IPS-18a (cell line): ENCODE measurements around the gene UFC1.

Experiments
- H3K27ac ChIP-seq: one replicate; pipeline ENCODE4 v1.5.1; 2013; ENCODE audit warnings: low read length
- H3K27me3 ChIP-seq: one replicate; pipeline ENCODE4 v1.6.1; 2013; ENCODE audit warnings: mild to moderate bottlenecking, low read length; ENCODE audit not compliant: control insufficient read depth, insufficient read depth
- H3K36me3 ChIP-seq: one replicate; pipeline ENCODE4 v1.6.1; 2013; ENCODE audit warnings: low read depth, low read length; ENCODE audit not compliant: control insufficient read depth
- H3K4me1 ChIP-seq: one replicate; pipeline ENCODE4 v1.6.1; 2013; ENCODE audit warnings: low read depth, low read length; ENCODE audit not compliant: control insufficient read depth
- H3K4me3 ChIP-seq: one replicate; pipeline ENCODE4 v1.5.1; 2013; ENCODE audit warnings: low read length
- H3K9ac ChIP-seq: one replicate; pipeline ENCODE4 v1.6.1; 2013; ENCODE audit warnings: mild to moderate bottlenecking, low read length, moderate library complexity
- H3K9me3 ChIP-seq: one replicate; pipeline ENCODE4 v1.6.1; 2013; ENCODE audit warnings: low read depth, low read length; ENCODE audit not compliant: control insufficient read depth

Gene UFC1

DNA sequence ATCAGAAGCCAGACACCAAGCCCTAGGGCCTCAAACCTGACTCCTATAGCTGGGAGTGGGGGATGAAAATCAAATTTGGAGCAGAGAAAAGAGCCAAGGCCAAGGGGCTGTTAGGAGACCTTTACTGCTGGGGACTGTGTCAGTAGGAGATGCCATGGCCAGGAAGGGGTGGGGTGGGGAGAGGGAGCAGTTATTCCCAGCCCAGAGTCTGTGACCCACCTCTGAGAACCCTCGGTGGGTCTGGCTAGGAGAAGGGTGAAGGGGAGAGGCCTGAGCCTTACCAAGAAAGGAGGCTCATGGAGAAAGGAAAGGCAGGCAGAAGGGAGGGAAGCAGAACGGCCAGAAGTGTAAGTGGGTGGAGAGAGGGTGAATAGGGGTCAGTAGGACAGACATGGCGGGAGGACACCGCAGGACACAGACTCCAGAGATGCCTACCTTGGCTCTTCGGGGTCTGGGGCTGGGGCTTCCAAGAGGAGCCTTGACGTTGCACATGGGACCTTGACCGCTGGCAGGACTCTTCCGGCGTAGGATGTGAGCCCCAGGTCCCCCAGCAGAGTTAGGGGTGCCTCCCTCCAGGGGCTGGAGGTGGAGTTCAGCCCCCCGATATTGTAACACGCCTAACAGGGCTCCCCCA, 43.9 kb downstream of the UFC1 start:
- H3K4me3 ChIP-seq: peak overlapping the region; percentile 15
- H3K36me3 ChIP-seq: peaks cover 5% of the 10 kb centered on the region
- H3K4me1 ChIP-seq: peaks cover 50% of the 10 kb centered on the region
- H3K27ac ChIP-seq: no peak overlapping the region
- no peaks in the 10 kb centered on the region for H3K27me3 ChIP-seq
- no peak overlapping the region for H3K9ac ChIP-seq
- no peaks in the 10 kb centered on the region for H3K9me3 ChIP-seq

DNA sequence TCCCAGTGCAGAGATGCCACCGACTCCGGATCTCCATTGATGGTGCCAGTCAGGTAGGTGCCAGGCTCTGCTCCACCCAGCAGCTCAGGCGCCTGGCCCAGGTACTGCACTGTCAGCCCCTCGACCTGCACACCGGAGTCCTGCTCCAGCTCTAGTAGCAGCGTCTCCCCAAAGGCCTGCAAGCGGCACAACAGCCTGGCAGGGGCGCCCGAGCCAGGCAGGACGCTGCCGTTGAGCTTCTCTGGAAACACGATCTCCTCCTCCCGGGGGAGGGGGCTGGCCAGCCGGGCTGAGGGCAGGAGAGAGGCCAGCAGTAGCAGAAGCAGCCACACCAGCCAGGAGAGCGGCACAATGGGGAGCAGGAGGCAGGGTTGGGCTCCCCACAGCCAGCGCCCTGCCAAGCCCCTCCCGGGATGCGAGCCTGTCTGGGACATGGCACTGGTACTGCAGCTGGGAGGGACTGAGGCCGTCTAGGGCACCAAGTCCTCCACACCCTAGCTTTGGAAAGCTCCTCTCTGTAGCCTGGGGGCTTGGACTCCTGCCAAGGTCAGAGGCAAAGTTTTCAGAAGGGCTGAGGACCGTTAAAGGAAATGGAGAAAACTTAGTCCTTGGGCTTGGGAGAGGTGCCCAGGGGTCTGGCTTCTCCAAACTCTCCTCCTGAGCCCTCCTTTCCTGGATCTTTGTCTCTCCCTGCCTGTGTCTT, 44.6 kb downstream of the UFC1 start:
- Histone ChIP-seq H3K4me1 (peaks cover 50% of the 10 kb centered on the region), H3K27me3 (no peaks in the 10 kb centered on the region), H3K27ac (no peak overlapping the region), H3K9ac (peak overlapping the region; percentile 19), H3K9me3 (no peaks in the 10 kb centered on the region), H3K4me3 (peak overlapping the region; percentile 31), H3K36me3 (peaks cover 5% of the 10 kb centered on the region)

DNA sequence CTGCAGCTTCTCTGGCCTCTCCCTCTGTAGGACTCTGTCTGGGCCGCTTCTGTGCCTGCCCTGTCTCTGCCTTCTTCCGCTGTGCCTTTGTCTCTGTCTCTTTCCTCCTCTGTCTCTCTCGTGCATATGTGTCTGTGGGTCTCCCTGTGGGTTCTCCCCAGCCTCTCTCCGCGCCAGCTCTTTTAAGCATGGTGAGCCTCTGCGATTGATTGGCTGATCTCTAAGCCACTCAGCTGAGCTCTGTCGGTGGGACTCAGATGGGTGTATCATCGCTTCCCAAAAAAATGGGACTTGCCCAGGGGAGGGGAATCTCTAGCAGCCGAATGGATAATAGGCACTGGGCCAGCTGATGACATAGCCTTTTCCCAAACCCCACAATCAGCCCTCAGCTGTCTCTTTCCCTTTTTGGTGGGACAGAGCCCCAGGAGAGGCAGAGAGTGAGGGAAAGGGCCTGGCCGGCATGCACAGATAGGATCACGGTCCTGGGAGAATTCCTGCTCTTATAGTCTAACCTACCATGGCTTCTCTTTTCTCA, 45.2 kb downstream of the UFC1 start, which contains the start of gene ADAMTS4:
Gene ADAMTS4, minus strand, starts transcription at position 158 of the 535 bp plus-strand sequence. CDS start 427 bp downstream, outside the sequence.
- Histone ChIP-seq H3K4me3 (peak within 1 kb of the TSS; percentile 31), H3K27me3 (no peaks in the 10 kb centered on the region), H3K27ac (no peak within 1 kb of the TSS), H3K9me3 (no peaks in the 10 kb centered on the region), H3K36me3 (peaks cover 6% of the 10 kb centered on the region), H3K9ac (peak within 1 kb of the TSS; percentile 19), H3K4me1 (peaks cover 50% of the 10 kb centered on the region)

DNA sequence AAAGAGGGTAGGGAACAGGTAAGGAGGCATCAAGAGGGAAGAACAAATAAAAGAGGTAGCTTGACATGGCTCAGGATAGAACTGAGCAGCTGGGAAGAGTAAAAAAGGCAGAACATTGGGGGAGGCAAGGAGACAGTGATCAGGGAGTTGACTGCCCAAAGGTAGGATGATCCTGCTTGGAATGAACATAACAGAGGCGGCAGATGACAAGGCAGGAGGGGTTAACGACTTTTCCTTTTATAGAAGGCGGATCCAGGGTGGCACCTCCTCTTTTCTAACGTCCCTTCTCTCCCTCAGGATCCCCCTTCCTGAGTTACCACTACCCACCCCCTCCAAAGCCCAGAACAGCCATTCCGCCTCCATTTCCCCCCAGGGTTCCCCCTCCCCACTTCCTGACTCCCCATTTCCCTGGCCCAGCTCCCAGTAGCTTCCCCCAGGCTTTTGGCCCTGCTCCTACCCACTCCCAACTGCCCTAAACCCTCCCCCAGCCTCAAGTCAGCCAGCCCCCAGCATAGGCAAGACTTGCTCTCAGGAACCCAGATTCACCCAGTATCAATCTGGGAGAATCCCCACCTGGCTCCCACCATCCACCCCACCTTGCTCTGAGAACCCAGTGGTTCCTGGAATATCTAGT, 45.8 kb downstream of the UFC1 start:
- Histone ChIP-seq H3K4me1 (peaks cover 50% of the 10 kb centered on the region), H3K27me3 (no peaks in the 10 kb centered on the region), H3K36me3 (peaks cover 12% of the 10 kb centered on the region), H3K27ac (no peak overlapping the region), H3K4me3 (no peak overlapping the region), H3K9ac (peak overlapping the region; percentile 19), H3K9me3 (no peaks in the 10 kb centered on the region)

DNA sequence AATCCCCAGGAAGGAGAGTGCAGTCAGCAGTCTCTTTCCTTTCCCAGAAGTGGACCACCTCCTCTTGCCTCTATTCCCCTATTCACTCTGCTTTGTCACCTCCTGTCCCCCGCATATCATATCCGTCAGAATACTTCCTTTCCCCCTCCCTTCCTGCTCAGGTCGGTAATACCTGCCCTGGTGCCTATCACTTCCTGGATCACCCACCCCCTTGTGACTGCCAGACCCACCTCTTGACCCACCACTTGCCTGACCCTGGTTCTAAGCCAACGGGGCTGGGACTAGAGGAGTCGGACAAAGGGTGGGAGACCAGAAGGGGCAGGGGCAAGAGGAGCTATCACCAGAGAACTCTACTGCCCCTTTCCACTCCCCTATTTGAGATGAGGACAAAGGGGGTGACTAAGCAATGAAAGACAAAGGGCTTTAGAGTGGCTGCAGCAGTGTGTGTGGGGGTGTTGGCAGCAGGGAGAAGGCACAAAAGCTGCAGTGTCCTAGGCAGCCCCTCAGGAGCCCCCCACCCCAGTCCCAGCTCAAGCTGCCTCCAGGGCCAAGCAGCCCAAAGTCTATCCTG, 46.7 kb downstream of the UFC1 start:
- H3K9ac ChIP-seq: peak overlapping the region; percentile 92
- H3K27ac ChIP-seq: peak overlapping the region; percentile 45

DNA sequence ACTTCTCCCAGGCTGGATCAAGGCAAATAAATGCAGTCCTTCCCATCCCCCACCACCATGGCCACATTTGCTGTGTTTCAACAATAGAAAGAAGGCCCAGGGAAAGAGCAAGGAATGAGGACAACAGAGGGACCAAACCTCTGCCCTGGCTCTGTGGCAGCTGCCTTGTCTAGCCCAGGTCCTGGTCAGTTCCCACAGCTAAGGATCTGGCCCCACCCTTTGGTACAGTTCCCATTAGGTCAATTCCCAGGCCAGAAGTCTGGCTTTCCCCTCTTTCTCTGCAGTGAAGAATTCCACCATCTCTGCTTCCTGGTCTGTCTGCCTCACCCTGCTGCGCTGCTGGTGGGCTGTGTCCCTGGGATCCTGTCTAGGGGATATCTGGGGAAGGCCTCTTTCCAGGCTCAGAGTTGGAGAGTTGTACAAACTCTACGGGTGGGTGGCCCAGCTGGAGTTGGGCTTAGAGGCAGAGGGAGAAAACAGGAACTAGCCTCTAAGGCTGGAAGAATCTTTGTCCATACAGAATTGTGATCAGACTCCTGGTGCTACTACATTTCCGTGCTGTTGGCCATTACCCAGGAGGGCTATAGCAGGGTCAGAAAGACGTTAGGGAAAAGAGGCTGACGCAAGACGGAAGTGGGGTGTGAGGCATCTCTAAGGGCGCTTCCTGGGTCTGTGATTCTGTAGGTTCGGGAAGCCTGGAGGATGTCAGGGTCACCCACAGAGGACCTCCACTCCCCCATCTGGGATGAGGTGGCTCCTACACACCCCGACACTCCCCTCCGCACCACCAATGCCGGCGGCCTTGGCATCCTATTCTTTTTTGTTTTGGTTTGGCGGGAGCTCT, 47.4 kb downstream of the UFC1 start:
- Histone ChIP-seq H3K9ac (peak overlapping the region; percentile 92), H3K4me1 (peaks cover 50% of the 10 kb centered on the region), H3K27me3 (no peaks in the 10 kb centered on the region), H3K4me3 (peak overlapping the region; percentile 97), H3K27ac (peak overlapping the region; percentile 45), H3K9me3 (no peaks in the 10 kb centered on the region), H3K36me3 (peaks cover 9% of the 10 kb centered on the region)

More for the DNA sequence above, 46.7 kb downstream of the UFC1 start:
- H3K4me1 ChIP-seq: peaks cover 50% of the 10 kb centered on the region
- H3K4me3 ChIP-seq: no peak overlapping the region
- H3K27me3 ChIP-seq: no peaks in the 10 kb centered on the region
- peaks cover 8% of the 10 kb centered on the region for H3K36me3 ChIP-seq
- no peaks in the 10 kb centered on the region for H3K9me3 ChIP-seq

DNA sequence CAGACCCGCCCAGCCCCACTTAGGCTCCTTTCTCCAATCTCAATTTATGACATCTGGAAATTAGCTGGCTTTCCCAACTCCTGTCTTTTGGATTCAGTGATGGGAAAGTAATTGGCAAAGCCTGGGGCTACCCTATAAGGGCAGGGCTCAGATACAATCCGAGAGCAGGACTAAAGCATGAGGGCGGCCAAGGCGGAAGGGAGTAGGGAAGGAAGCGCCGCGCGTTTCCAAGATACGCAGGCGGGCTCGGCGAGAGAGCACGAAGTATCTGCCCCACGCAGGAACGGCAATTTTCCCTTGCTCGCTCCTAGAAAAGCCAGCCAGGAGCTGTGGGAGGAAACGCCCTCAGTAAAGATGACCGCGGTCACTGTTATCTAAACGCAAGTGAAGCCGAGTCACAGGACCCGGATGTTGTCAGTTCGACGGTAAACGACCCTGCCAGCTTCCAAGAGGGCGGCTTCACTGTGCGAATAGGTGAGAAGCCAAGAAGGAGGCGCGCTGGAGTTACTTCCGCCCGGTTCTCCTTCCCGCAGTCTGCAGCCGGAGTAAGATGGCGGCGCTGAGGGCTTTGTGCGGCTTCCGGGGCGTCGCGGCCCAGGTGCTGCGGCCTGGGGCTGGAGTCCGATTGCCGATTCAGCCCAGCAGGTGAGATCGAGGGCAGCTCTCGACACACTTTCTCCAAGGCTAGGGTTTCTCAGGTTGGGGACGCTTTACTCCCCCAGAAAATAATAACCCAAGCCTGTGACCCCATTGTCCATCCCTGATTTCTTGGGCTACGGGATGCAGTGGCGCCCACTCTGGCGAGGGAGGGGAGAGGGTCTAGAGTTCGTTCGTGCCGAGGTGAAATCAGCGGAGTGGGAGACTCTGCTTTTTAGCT, 48.3 kb downstream of the UFC1 start, which contains the start of gene NDUFS2:
Gene NDUFS2, plus strand, starts transcription at position 532 of the 877 bp plus-strand sequence. Its CDS starts 19 bp downstream, at position 551.
- H3K27ac ChIP-seq: peak within 1 kb of the TSS; percentile 77
- peaks cover 44% of the 10 kb centered on the region for H3K4me1 ChIP-seq
- H3K27me3 ChIP-seq: no peaks in the 10 kb centered on the region
- no peaks in the 10 kb centered on the region for H3K9me3 ChIP-seq
- H3K36me3 ChIP-seq: peaks cover 18% of the 10 kb centered on the region
- peak within 1 kb of the TSS; percentile 97 for H3K4me3 ChIP-seq
- H3K9ac ChIP-seq: peak within 1 kb of the TSS; percentile 92

DNA sequence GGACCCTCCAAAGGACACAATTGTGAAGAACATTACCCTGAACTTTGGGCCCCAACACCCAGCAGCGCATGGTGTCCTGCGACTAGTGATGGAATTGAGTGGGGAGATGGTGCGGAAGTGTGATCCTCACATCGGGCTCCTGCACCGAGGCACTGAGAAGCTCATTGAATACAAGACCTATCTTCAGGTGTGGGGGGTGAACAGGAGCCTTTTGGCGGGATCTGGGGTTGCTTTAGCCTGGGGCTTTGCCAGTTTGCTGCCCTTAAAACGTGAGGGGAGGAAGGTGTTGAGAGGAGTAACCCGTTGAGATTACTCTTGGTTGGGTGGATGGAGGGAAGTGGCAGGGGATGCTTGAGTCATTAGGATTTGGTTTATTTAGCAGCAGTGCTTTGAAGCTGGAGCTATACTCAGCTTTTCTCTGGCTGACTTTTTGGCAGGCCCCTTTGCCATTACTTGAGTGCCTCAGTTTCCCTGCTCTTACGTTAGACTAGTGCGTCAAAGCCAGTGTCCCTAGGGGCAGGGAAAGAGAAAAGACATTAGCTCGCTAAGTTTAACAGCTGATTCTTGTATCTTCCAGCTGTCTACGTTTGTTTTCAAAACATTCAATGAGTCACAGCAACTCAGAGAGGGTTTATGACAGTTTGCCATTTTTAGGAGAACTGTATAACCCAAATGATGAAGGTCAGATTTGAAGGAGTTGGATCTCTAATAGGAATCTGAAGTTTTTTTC, 52.8 kb downstream of the UFC1 start:
- peaks cover 48% of the 10 kb centered on the region for H3K36me3 ChIP-seq
- H3K4me1 ChIP-seq: peaks cover 6% of the 10 kb centered on the region
- no peaks in the 10 kb centered on the region for H3K9me3 ChIP-seq
- H3K27me3 ChIP-seq: no peaks in the 10 kb centered on the region
- H3K4me3 ChIP-seq: no peak overlapping the region
- H3K27ac ChIP-seq: no peak overlapping the region
- no peak overlapping the region for H3K9ac ChIP-seq

DNA sequence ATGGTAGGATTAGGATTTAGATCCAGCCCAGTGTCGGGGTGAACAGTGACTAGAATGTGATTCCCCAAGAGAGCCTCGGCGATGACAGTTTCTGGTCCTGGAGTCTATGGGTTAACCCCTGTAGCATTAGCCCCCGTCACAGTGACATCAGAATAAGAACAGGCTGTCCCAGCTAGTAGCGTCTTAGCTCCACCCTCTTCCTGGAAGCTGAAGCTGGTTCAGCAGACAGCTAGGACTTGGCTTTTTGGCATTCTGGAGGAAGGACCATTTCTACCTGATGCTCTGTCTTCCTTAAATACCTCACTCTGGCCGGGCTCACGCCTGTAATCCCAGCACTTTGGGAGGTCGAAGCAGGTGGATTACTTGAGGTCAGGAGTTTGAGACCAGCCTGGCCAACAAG, 53.4 kb downstream of the UFC1 start:
- Histone ChIP-seq H3K36me3 (peaks cover 54% of the 10 kb centered on the region), H3K9me3 (no peaks in the 10 kb centered on the region), H3K4me1 (peaks cover 3% of the 10 kb centered on the region), H3K27ac (no peak overlapping the region), H3K9ac (no peak overlapping the region), H3K4me3 (no peak overlapping the region), H3K27me3 (no peaks in the 10 kb centered on the region)
